SKM-1 (cell line): ENCODE data around the gene TTC23.
"Not testable (repeated sequence)": the region's sequence is repeated elsewhere in the genome, so short reads cannot be mapped to it uniquely, and the experiment has no call there.

Experiments used
- DNase-seq: peaks from one replicate; lab custom pipeline; 2025; ENCODE audit not compliant: unreplicated experiment; lab: John Stamatoyannopoulos, UW

TTC23 gene

GRCh38 chr15:99201408-99202175 lies 47.8 kb downstream of the TTC23 start:
- no peak for DNase-seq

GRCh38 chr15:99197856-99198255 lies 51.5 kb downstream of the TTC23 start:
- DNase-seq = no peak

- not testable (repeated sequence) for DNase-seq
Measured at GRCh38 chr15:99192181-99192580, 57.2 kb downstream of the TTC23 start.

GRCh38 chr15:99187936-99188335 lies 61.4 kb downstream of the TTC23 start:
- DNase-seq = no peak

- no peak for DNase-seq
Measured at GRCh38 chr15:99185414-99186130, 63.8 kb downstream of the TTC23 start.

- DNase-seq = no peak
Measured at GRCh38 chr15:99182791-99183190, 66.6 kb downstream of the TTC23 start.

- no peak for DNase-seq
Measured at GRCh38 chr15:99181545-99181971, 67.8 kb downstream of the TTC23 start.

GRCh38 chr15:99180964-99181306 lies 68.4 kb downstream of the TTC23 start:
- DNase-seq = no peak

GRCh38 chr15:99180086-99180963 lies 69.1 kb downstream of the TTC23 start:
- DNase-seq = no peak

- DNase-seq = no peak
Measured at GRCh38 chr15:99177679-99178078, 71.7 kb downstream of the TTC23 start.

- DNase-seq = no peak
Measured at GRCh38 chr15:99176757-99177156, 72.6 kb downstream of the TTC23 start.

GRCh38 chr15:99174567-99175395 lies 74.6 kb downstream of the TTC23 start:
- no peak for DNase-seq

GRCh38 chr15:99172989-99173388 lies 76.4 kb downstream of the TTC23 start:
- no peak for DNase-seq

- no peak for DNase-seq
Measured at GRCh38 chr15:99172171-99172570, 77.2 kb downstream of the TTC23 start.

- no peak for DNase-seq
Measured at GRCh38 chr15:99170476-99171065, 78.8 kb downstream of the TTC23 start.

- DNase-seq = no peak
Measured at GRCh38 chr15:99169769-99170311, 79.5 kb downstream of the TTC23 start.

GRCh38 chr15:99168601-99169580 lies 80.5 kb downstream of the TTC23 start:
- DNase-seq = no peak

- no peak for DNase-seq
Measured at GRCh38 chr15:99167640-99168039, 81.7 kb downstream of the TTC23 start.

- no peak for DNase-seq
Measured at GRCh38 chr15:99167201-99167600, 82.2 kb downstream of the TTC23 start.
